Adrenal gland (tissue), 5 donors: ENCODE measurements around the gene CTDSPL.

Experiments
- CTCF ChIP-seq, 6 experiments: fragments of 450-650 bp in 4 of 6; fragments of 200-600 bp in 2 of 6; sonication (generic) in 1 of 6; IDR thresholded peaks; 1 replicate in 5 of 6; 2 replicates in 1 of 6; pipeline versions ENCODE4 v1.5.1 to v1.8.0; 2016 to 2021; ENCODE audit warnings: antibody characterized with exemption in 6 of 6, mild to moderate bottlenecking in 2 of 6, moderate library complexity in 1 of 6
- POLR2A ChIP-seq, 2 donors: fragments of 450-650 bp; IDR thresholded peaks; one replicate each; pipeline ENCODE4 v1.6.1; 2017; ENCODE audit warnings: antibody characterized with exemption in 2 of 2, mild to moderate bottlenecking in 2 of 2, moderate library complexity in 1 of 2
- donor health status: DM: no; HTN: no; CAD: no.

- no peak for TF ChIP-seq CTCF (IDR thresholded peaks at IDR 0.05)
- TF ChIP-seq POLR2A (IDR thresholded peaks at IDR 0.05): no peak
Measured at GRCh38 chr3:37942646-37943045, 81.0 kb downstream of the CTDSPL start.
